HG02840 (cell line): ENCODE measurements around the gene PLA2G2F.

ENCODE experiments used
- ATAC-seq: cut with Tn5 transposase; IDR thresholded peaks from one replicate; pipeline ENCODE4 v1.9.1; 2021; ENCODE audit warnings: mild to moderate bottlenecking, moderate library complexity, moderate number of reproducible peaks; ENCODE audit not compliant: unreplicated experiment, low FRiP score

PLA2G2F gene

GRCh38 chr1:20166051-20166450, 26.9 kb downstream of the PLA2G2F start:
- no peak for ATAC-seq

- ATAC-seq = no peak
Measured at GRCh38 chr1:20167126-20167525, 28.0 kb downstream of the PLA2G2F start.

DNA sequence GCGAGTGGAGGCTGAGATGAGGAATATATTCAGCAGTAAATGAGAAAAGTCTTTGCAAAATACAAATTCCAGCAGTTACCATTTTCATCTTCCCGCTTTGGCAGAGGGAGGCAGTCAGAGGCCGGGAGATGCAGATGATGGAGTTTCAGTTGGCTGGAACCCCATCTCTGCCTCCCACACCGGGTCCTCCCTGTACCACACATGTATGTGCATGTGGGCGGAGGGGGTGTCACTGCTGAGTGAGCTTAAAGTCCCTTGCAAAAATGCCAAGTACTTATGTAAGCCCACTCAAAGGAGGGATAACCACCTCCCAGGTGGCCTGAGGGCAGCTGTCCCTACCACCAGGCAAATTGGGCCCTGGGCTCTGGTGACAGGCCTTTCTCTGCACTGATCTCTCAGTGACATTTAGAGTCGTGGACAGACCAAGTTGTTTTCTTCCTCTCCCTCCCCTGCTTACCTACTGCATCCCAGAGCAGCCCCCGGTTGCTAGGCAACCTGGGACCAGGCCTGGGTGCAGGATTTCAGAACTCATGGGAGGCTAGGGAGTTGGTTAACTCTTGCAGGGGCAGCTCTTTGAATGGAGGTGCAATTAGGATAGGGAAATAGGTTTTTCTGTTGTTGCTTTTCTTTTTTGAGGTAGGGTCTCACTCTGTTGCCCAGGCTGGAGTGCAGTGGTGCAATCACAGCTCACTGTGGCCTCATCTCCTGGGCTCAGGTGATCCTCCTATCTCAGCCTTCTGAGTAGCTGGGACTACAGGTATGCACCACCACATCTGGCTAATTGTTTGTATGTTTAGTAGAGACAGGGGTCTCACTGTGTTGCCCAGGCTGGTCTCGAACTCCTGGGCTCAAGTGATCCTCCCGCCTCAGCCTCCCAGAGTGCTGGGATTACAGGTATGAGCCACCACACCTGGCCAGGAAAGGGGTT, 29.7 kb downstream of the PLA2G2F start:
- no peak for ATAC-seq

DNA sequence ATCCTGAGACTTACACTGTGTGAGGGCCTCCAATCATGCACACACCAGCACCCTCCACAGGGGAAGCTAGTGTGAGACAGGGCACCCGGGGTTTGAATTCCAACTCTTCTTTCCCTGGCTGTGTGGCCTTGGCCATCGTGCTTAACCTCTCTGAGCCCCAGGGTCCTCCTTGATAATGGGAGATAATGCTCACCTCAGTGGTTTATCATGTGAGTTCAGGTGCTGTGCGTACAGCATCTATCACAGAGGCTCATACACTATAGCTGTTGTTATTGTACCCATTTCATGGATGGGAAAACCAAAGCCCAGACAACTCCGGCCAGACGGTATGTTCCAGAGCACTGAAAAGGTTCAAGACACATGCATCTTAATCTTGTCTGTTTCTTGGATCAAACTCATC, 30.8 kb downstream of the PLA2G2F start:
- no peak for ATAC-seq

DNA sequence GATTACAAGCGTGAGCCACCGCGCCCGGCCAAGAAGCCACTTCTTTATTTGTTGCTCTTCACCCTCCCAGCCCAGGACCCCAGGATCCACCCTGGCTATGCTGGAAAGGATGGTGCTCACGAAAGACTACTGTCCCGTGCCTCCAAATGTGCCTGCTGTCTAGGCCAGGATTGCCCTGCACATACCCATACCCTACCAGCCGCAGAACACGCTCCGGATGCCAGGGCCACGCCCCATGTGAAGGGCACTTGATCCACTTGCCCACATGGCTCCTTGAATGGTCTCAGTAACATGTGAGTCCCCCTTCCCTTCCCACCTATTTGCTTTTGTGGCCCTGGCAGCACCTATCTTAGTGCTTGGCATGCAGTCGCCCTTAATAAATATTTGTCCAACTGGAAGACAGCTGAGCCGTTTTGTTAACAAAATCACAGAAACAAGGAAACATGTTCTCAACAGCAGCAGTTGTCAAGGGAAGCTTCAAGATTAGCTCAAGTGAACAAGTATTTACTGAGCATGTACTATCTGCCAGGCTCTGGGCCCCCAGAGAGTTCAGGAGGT, 33.0 kb downstream of the PLA2G2F start:
- ATAC-seq = no peak

DNA sequence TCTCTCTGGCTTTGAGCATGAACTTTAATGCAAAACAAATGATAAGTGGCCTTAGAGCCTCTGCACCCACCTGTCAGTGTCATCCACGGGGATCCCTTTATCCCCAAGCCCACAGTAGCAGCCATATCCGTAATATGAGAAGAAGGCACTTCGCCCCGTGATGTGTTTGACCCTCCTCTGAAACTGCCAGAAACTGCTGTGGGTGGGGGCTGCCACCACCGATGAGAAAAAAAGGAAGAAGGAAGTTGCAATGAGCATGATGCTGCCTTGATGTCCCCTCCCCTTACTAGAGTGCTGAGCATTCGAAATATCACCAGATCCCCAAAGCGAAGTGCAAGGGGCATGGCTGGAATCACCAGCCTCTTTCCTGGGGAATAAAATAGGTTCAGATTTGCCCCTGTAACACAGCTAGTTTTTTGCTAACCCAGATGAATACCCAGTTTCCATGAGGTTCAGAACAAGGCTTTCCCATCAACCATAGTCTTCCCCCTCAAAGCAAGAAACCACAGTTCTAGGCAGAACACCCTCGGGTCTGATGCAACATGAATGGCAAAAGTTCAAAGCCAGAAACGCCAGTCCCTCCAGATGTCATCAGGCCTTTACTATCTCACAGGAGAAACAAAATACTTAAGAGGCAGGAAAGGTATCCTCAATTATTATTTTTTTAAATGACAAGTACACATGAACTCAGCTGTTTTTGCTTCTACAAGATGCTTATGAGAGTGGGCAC, 36.0 kb downstream of the PLA2G2F start:
- ATAC-seq = no peak

GRCh38 chr1:20178634-20179370, 39.7 kb downstream of the PLA2G2F start:
- ATAC-seq = no peak

- no peak for ATAC-seq
Measured at GRCh38 chr1:20179371-20180128, 40.4 kb downstream of the PLA2G2F start.

- no peak for ATAC-seq
Measured at GRCh38 chr1:20180129-20180843, 41.2 kb downstream of the PLA2G2F start.

DNA sequence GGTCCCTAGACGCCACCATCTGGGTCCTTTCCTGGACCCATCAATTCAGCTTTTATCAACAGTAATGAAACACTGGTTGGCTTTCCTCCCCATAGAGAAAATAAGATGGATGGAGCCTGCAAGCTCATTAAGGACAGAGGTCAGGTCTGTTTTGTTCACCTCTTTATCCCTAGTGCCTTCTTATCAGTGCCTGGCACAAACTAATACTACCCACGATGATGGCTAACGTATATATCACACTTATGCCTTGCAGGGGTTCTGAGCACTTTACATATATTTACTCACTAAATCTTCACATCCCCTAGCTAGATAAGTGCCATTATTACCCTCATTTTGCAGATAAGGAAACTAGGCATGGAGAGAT, 41.7 kb downstream of the PLA2G2F start:
- no peak for ATAC-seq

- no peak for ATAC-seq
Measured at GRCh38 chr1:20182415-20182814, 43.3 kb downstream of the PLA2G2F start.

DNA sequence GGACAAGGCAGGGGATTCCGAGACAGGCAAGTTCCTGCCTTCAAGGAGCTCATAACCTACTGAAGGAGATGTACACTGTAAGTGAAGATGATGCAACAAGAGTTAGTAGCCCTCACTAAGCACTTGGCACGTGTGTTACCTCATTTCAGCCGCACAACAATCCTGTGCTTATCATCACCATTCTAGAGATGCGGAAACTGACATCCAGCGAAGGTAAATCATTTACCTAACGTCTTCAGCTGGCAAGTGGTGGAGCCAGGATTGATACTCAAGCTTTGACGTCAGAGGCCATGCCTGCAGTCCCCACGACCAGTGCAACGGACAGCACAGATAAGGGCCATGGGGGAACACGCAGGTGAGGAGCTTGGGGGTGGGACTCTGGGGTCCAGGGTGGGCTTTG, 43.9 kb downstream of the PLA2G2F start:
- no peak for ATAC-seq

DNA sequence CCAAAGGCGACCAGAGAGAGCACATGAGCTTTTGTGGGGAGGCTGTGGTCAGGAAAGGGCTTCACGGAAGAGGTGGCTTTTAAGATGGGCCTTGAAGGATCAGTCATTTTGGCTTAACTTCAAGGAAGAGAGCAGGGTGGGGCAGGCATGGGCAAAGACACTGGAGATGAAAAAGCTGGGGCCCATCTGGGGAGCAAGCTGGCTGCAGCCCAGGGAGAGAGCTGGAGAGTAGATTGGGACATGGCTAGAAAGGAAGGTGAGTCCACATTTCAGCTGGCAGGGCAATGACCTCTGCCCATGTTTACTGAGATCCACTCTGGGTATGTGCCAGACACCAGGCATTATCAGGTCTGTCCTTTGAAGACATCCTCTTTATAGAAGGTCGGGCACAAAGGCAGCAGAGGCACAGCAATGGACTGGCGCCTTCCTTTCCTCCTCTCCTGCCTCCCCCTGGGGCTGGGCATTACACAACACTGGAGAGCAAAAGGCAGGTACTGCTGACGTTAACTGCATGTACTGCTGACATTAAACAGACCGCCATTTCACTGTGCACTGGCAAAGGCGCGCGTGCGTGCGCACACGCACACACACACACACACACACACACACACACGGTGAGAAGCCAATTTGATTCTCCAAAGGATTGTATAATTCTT, 44.6 kb downstream of the PLA2G2F start:
- no peak for ATAC-seq

DNA sequence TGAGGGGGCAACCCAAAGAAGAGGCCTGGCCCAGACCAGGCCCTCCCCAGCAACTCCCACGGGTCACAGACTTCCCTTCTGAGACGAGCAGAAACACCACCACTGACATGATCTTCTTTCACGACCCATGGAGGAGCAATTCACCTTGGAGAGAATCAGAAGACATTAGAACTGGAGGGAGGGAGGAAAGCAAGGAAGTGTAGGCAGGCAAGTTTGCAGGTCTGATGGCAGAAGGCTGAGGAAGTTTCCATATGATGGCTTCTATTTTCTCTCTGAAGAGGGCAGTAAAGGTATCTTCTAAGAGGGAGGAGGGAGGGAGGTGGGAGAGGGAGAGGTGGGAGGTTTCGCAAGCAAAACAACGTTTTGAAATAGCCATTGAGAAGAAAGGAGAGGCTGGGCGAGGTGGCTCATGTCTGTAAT, 45.4 kb downstream of the PLA2G2F start:
- no peak for ATAC-seq

- ATAC-seq = no peak
Measured at GRCh38 chr1:20184997-20185833, 46.1 kb downstream of the PLA2G2F start.

- no peak for ATAC-seq
Measured at GRCh38 chr1:20185834-20186782, 47.0 kb downstream of the PLA2G2F start, which contains the start of the genes PLA2G2C and UBXN10. Gene PLA2G2C, minus strand, starts transcription at chr1:20186518. Its CDS starts 9,155 bp downstream, at chr1:20177363. Gene UBXN10, plus strand, starts transcription at chr1:20186096. Its CDS starts 4,466 bp downstream, at chr1:20190562.
